K562 (cell line): ENCODE measurements around the gene NF1. TPM values are rescaled to one million over a fixed set of nuclear protein-coding genes. Genes with fewer than 3 reads are reported as not detected.

Source experiments
- CHD2 ChIP-seq: IDR thresholded peaks from 2 replicates; pipeline ENCODE4 v1.6.1; 2011; ENCODE audit warnings: low read depth, low read length
- DEAF1 ChIP-seq: fragments of 450-650 bp; formaldehyde crosslinking; IDR thresholded peaks from 2 replicates; pipeline ENCODE4 v1.4.0; 2020; ENCODE audit warnings: mild to moderate bottlenecking, moderate library complexity
- DMBX1 ChIP-seq: fragments of 250-450 bp; sonication (Bioruptor Pico); IDR thresholded peaks from 2 replicates; pipeline ENCODE4 v1.8.0; 2022; ENCODE audit warnings: inconsistent platforms, mild to moderate bottlenecking, moderate library complexity, borderline replicate concordance
- FOXA1 ChIP-seq: fragments of 450-650 bp; IDR thresholded peaks from 2 replicates; pipeline ENCODE4 v1.6.1; 2016; ENCODE audit warnings: mild to moderate bottlenecking, borderline replicate concordance
- FOXK2 ChIP-seq, 2 experiments: fragments of 450-650 bp; IDR thresholded peaks in 1 of 2; conservative IDR thresholded peaks in 1 of 2; 2 replicates each; pipeline ENCODE4 v1.6.1; 2016; ENCODE audit warnings: low read depth in 2 of 2, mild to moderate bottlenecking in 1 of 2
- GATAD2A ChIP-seq: fragments of 450-650 bp; IDR thresholded peaks from 2 replicates; pipeline ENCODE4 v1.6.1; 2017
- HDAC2 ChIP-seq: fragments of 450-650 bp; IDR thresholded peaks from 2 replicates; pipeline ENCODE4 v1.6.1; 2016; ENCODE audit warnings: mild to moderate bottlenecking
- HDAC6 ChIP-seq: IDR thresholded peaks from 2 replicates; pipeline ENCODE4 v1.6.1; 2012; ENCODE audit warnings: low read depth, mild to moderate bottlenecking, control low read depth, inconsistent platforms, low read length, moderate library complexity
- KLF6 ChIP-seq: fragments of 250-450 bp; sonication (Bioruptor Pico); IDR thresholded peaks from 2 replicates; pipeline ENCODE4 v1.4.0; 2020; ENCODE audit warnings: mild to moderate bottlenecking, moderate library complexity, borderline replicate concordance
- MLLT1 ChIP-seq, 2 experiments: fragments of 450-650 bp; IDR thresholded peaks; 2 replicates each; pipeline ENCODE4 v1.6.1; 2016
- NR2C1 ChIP-seq, 2 experiments: fragments of 450-650 bp; IDR thresholded peaks; 2 replicates each; pipeline ENCODE4 v1.6.1; 2017; ENCODE audit warnings: mild to moderate bottlenecking in 2 of 2, antibody characterized with exemption in 1 of 2, inconsistent platforms in 1 of 2, missing compliant biosample characterization in 1 of 2, missing genetic modification characterization in 1 of 2
- POLR2AphosphoS5 ChIP-seq: IDR thresholded peaks from 2 replicates; pipeline ENCODE4 v1.6.1; 2011; ENCODE audit warnings: mild to moderate bottlenecking, low read depth, low read length, moderate library complexity; ENCODE audit not compliant: control insufficient read depth, insufficient read depth
- SAP30 ChIP-seq: fragments of 200-600 bp; sonication (generic); IDR thresholded peaks from 2 replicates; pipeline ENCODE4 v1.6.1; 2012; ENCODE audit warnings: borderline replicate concordance, low read depth, mild to moderate bottlenecking, moderate library complexity, low read length, control low read depth, inconsistent platforms; ENCODE audit not compliant: insufficient read depth, poor library complexity, severe bottlenecking
- SP2 ChIP-seq: IDR thresholded peaks from 2 replicates; pipeline ENCODE4 v1.6.1; 2011; ENCODE audit warnings: mild to moderate bottlenecking, low read depth, low read length, moderate library complexity; ENCODE audit not compliant: poor library complexity, severe bottlenecking; ENCODE audit errors: extremely low read depth
- SRSF1 ChIP-seq: fragments of 200-400 bp; formaldehyde crosslinking; IDR thresholded peaks from 2 replicates; pipeline ENCODE4 v1.6.1; 2017; ENCODE audit warnings: mild to moderate bottlenecking, low read depth, low read length, moderate library complexity
- SUPT5H ChIP-seq: fragments of 450-650 bp; IDR thresholded peaks from 2 replicates; pipeline ENCODE4 v1.6.1; 2016
- TCF3 ChIP-seq: sonication (generic); formaldehyde crosslinking; IDR thresholded peaks from 2 replicates; pipeline ENCODE4 v1.4.0; 2020; ENCODE audit warnings: mild to moderate bottlenecking, missing genetic modification reagents
- TCF7 ChIP-seq: sonication (generic); IDR thresholded peaks from 2 replicates; pipeline ENCODE4 v1.6.1; 2016; ENCODE audit warnings: antibody characterized with exemption, borderline replicate concordance
- XRCC4 ChIP-seq: IDR thresholded peaks from one replicate; pipeline ENCODE4 v1.6.1; 2011; ENCODE audit not compliant: insufficient read depth, insufficient read length; ENCODE audit errors: extremely low read depth
- ZNF217 ChIP-seq: sonication (generic); formaldehyde crosslinking; IDR thresholded peaks from 2 replicates; pipeline ENCODE4 v1.8.0; 2022; ENCODE audit warnings: mild to moderate bottlenecking, missing genetic modification reagents
- ZNF395 ChIP-seq: fragments of 200-800 bp; sonication (Bioruptor generic); IDR thresholded peaks from 2 replicates; pipeline ENCODE4 v1.6.1; 2017; ENCODE audit warnings: missing genetic modification characterization, missing compliant biosample characterization
- ZNF695 ChIP-seq: fragments of 450-650 bp; formaldehyde crosslinking; IDR thresholded peaks from 2 replicates; pipeline ENCODE4 v1.4.0; 2020; ENCODE audit warnings: mild to moderate bottlenecking, moderate library complexity
- polyA plus RNA-seq, 8 experiments: library from polyadenylated mRNA; depleted of rRNA in 4 of 8; stranded (reverse) in 5 of 8; unstranded in 3 of 8; fragments of >200 nt; fragmentation: Nextera tagmentation in 2 of 8; fragmentation: Illumina TruSeq in 1 of 8; extraction: Ambion mirVana in 2 of 8; extraction: Trizol in 1 of 8; gene quantifications; 2 replicates each; pipeline versions ENCODE4 v1.2.1 to v1.2.3, GENCODE V29; 2011 to 2014; ENCODE audit warnings: inconsistent platforms in 1 of 8, missing spikeins in 1 of 8
- total RNA-seq, 7 experiments: library from RNA; depleted of rRNA in 6 of 7; stranded (reverse); fragments of >200 nt in 6 of 7; fragmentation: Illumina TruSeq in 2 of 7; extraction: Trizol in 2 of 7; gene quantifications; 2 replicates each; pipeline versions ENCODE4 v1.2.1 to v1.2.3, GENCODE V29; 2011 to 2021; ENCODE audit warnings: low replicate concordance in 1 of 7

The NF1 gene
- total and polyA plus RNA-seq, 9 of the 15 experiments (the other 6 are each of a cell fraction or from before 2014, with no cell fraction given) = 3.4 to 41.9 (median 24.3) TPM

- no peak for TF ChIP-seq SAP30
- no peak for TF ChIP-seq XRCC4
- 0 out of 2 replicates have a peak, but pooled peaks have one; percentile 18 for TF ChIP-seq SUPT5H
- TF ChIP-seq NR2C1 (IDR thresholded peaks at IDR 0.05) = no peak
- no peak for TF ChIP-seq NR2C1 (tag; IDR thresholded peaks at IDR 0.05)
- no peak for TF ChIP-seq DEAF1 (CRISPR knock-in tag)
- no peak for TF ChIP-seq POLR2AphosphoS5
- TF ChIP-seq ZNF695 (CRISPR knock-in tag) = no peak
- TF ChIP-seq HDAC2 = peak; percentile 66
- no peak for TF ChIP-seq FOXK2 (conservative IDR thresholded peaks at IDR 0.05 in 1 of 2, IDR thresholded peaks at IDR 0.05 in 1 of 2; ENCODE audit: low read depth in 2 of 2)
- no peak for TF ChIP-seq SRSF1
- TF ChIP-seq KLF6 (CRISPR knock-in tag) = no peak
- TF ChIP-seq ZNF395 = 0 out of 2 replicates have a peak, but pooled peaks have one; percentile 19
- TF ChIP-seq TCF3 (CRISPR knock-in tag) = peak; percentile 83
- TF ChIP-seq ZNF217 (CRISPR knock-in tag) = no peak
- TF ChIP-seq CHD2 = no peak
- no peak for TF ChIP-seq TCF7
- TF ChIP-seq DMBX1 (CRISPR knock-in tag) = no peak
- TF ChIP-seq FOXA1 = no peak
- TF ChIP-seq HDAC6 = no peak
- no peak for TF ChIP-seq GATAD2A
- no peak; a peak in 1 of 4 replicates for TF ChIP-seq MLLT1 (IDR thresholded peaks at IDR 0.05)
- no peak for TF ChIP-seq SP2
These were observed 213.9 kb downstream of the NF1 start (continued) for GRCh38 chr17:31308372-31309334.
